A549 (cell line): ENCODE results near the gene ANKRD29.

Experiments
- EP300 ChIP-seq, 2 experiments: fragments of >200 bp; sonication (Bioruptor Twin); formaldehyde crosslinking; IDR thresholded peaks; 2 replicates in 1 of 2; 3 replicates in 1 of 2; pipeline ENCODE4 v1.6.1; 2016 to 2017
- TF ChIP-seq, protein P1 (sequence below): fragments of >200 bp; sonication (Bioruptor Twin); formaldehyde crosslinking; IDR thresholded peaks from 3 replicates; pipeline ENCODE4 v1.5.1; 2016

- no peak for TF ChIP-seq EP300 (IDR thresholded peaks at IDR 0.05)
- TF ChIP-seq, protein P1, sequence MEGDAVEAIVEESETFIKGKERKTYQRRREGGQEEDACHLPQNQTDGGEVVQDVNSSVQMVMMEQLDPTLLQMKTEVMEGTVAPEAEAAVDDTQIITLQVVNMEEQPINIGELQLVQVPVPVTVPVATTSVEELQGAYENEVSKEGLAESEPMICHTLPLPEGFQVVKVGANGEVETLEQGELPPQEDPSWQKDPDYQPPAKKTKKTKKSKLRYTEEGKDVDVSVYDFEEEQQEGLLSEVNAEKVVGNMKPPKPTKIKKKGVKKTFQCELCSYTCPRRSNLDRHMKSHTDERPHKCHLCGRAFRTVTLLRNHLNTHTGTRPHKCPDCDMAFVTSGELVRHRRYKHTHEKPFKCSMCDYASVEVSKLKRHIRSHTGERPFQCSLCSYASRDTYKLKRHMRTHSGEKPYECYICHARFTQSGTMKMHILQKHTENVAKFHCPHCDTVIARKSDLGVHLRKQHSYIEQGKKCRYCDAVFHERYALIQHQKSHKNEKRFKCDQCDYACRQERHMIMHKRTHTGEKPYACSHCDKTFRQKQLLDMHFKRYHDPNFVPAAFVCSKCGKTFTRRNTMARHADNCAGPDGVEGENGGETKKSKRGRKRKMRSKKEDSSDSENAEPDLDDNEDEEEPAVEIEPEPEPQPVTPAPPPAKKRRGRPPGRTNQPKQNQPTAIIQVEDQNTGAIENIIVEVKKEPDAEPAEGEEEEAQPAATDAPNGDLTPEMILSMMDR: no peak
Measured at GRCh38 chr18:23706971-23707640, 44.4 kb upstream of the ANKRD29 start.
